Measurements from ENCODE around the gene CRYBG3. TPM values are rescaled to one million over a fixed set of nuclear protein-coding genes. Genes with fewer than 3 reads are reported as not detected.

Gene CRYBG3
- total RNA-seq, 1 experiment from 2014 or later, result 5.9 TPM

GRCh38 chr3:97948351-97949109, 126.7 kb downstream of the CRYBG3 start:
- Histone ChIP-seq H4K8ac (replicated peaks; ENCODE audit: insufficient read length, low read depth, low read length) (no peak overlapping the region), H3K9ac (ENCODE audit: extremely low read depth, insufficient read length, low read length) (no peak overlapping the region), H2AK5ac (ENCODE audit: insufficient read length, low read length) (no peak overlapping the region), H3K14ac (ENCODE audit: insufficient read depth, low read length) (no peak overlapping the region), H2AFZ (ENCODE audit: low read length) (no peak overlapping the region), H3K79me2 (ENCODE audit: insufficient read depth, low read length) (no peaks in the 10 kb centered on the region), H3K27me3 (ENCODE audit: insufficient read depth, low read length) (no peaks in the 10 kb centered on the region), H2BK5ac (ENCODE audit: insufficient read length, low read length) (no peak overlapping the region), H3K4me2 (ENCODE audit: insufficient read depth, insufficient read length, low read length) (no peak overlapping the region), H4K20me1 (ENCODE audit: control insufficient read depth, insufficient read depth, insufficient read length) (no peaks in the 10 kb centered on the region), H2BK120ac (ENCODE audit: low read depth, low read length, poor library complexity, severe bottlenecking) (no peak overlapping the region), H3K23me2 (ENCODE audit: insufficient read length, low read depth, low read length, poor library complexity, severe bottlenecking) (no peaks in the 10 kb centered on the region), H2BK20ac (ENCODE audit: low read depth, low read length, poor library complexity, severe bottlenecking) (no peak overlapping the region), H2BK15ac (ENCODE audit: low read depth, low read length) (no peak overlapping the region), H4K91ac (ENCODE audit: insufficient read length, low read depth, low read length) (no peak overlapping the region), H3T11ph (ENCODE audit: low read length) (no peak overlapping the region), H4K5ac (ENCODE audit: insufficient read length, low read depth, low read length) (no peak overlapping the region), H3K23ac (ENCODE audit: insufficient read length, low read depth, low read length) (no peak overlapping the region), H3K79me1 (ENCODE audit: insufficient read depth, low read depth, low read length, poor library complexity, severe bottlenecking) (no peaks in the 10 kb centered on the region), H3K4ac (ENCODE audit: low read depth, low read length) (no peak overlapping the region), H3K56ac (ENCODE audit: insufficient read length, low read depth, low read length) (no peak overlapping the region), H2BK12ac (ENCODE audit: insufficient read length, low read depth, low read length) (no peak overlapping the region), H3K9me3 (ENCODE audit: control insufficient read depth, low read depth, low read length) (no peaks in the 10 kb centered on the region), H3K27ac (ENCODE audit: insufficient read length, low read depth, low read length) (no peak overlapping the region), H3K4me1 (ENCODE audit: insufficient read depth, low read length) (no peaks in the 10 kb centered on the region), H3K18ac (ENCODE audit: insufficient read length, low read depth, low read length) (no peak overlapping the region)
- TF ChIP-seq, protein P1, sequence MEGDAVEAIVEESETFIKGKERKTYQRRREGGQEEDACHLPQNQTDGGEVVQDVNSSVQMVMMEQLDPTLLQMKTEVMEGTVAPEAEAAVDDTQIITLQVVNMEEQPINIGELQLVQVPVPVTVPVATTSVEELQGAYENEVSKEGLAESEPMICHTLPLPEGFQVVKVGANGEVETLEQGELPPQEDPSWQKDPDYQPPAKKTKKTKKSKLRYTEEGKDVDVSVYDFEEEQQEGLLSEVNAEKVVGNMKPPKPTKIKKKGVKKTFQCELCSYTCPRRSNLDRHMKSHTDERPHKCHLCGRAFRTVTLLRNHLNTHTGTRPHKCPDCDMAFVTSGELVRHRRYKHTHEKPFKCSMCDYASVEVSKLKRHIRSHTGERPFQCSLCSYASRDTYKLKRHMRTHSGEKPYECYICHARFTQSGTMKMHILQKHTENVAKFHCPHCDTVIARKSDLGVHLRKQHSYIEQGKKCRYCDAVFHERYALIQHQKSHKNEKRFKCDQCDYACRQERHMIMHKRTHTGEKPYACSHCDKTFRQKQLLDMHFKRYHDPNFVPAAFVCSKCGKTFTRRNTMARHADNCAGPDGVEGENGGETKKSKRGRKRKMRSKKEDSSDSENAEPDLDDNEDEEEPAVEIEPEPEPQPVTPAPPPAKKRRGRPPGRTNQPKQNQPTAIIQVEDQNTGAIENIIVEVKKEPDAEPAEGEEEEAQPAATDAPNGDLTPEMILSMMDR (conservative IDR thresholded peaks at IDR 0.05), result no peak
- Mint-ChIP-seq H3K4me1 (0 out of 4 replicates have a peak, but pooled peaks cover 0 to 3% of the 10 kb centered on the region in 2 experiments), H3K36me3 (ENCODE audit: insufficient read depth in 1 of 3, low read depth in 3 of 3) (peaks cover 4 to 27% (median 8%) of the 10 kb centered on the region in 3 experiments; a peak in 6 of 7 replicates), H3K4me3 (no peak overlapping the region), H3K9me3 (no peaks in the 10 kb centered on the region), H3K27me3 (ENCODE audit: low read depth) (no peaks in the 10 kb centered on the region), H3K27ac (peak overlapping the region in 2 of 3 experiments; percentile 0 to 2; a peak in 2 of 7 replicates)
- DNase-seq, result no peak
- WGBS (ENCODE audit: extremely low coverage, insufficient read length, low lambda C conversion rate), result no CpG with 5 or more reads among the region's 5 CpGs

Data from H9 (cell line).